Measurements from ENCODE around the gene PDX1.

Gene PDX1

GRCh38 chr13:27970382-27971235 is 50.8 kb downstream of the PDX1 start:
- no peak for DNase-seq (ENCODE audit: low read depth)

- no peak for DNase-seq (ENCODE audit: low read depth)
Observed at GRCh38 chr13:27971236-27971645, 51.4 kb downstream of the PDX1 start.

GRCh38 chr13:27971776-27972477 is 52.1 kb downstream of the PDX1 start:
- no peak for DNase-seq (ENCODE audit: low read depth)

- no peak for DNase-seq (ENCODE audit: low read depth)
Observed at GRCh38 chr13:27972478-27972820, 52.6 kb downstream of the PDX1 start.

- no peak for DNase-seq (ENCODE audit: low read depth)
Observed at GRCh38 chr13:27973291-27973690, 53.5 kb downstream of the PDX1 start.

- no peak for DNase-seq (ENCODE audit: low read depth)
Observed at GRCh38 chr13:27973961-27974662, 54.3 kb downstream of the PDX1 start.

Data from fibroblast of gingiva (primary cell).